ENCODE measurements around the gene IGFBP4.

Gene IGFBP4

GRCh38 chr17:40480501-40481003 is 37.3 kb downstream of the IGFBP4 start:
- Histone ChIP-seq H3K9me3 (ENCODE audit: severe bottlenecking) (no peaks in the 10 kb centered on the region), H3K27me3 (ENCODE audit: insufficient read depth, poor library complexity, severe bottlenecking) (no peaks in the 10 kb centered on the region), H3K4me3 (ENCODE audit: severe bottlenecking) (no peak overlapping the region), H3K36me3 (ENCODE audit: low read depth) (peaks cover 89% of the 10 kb centered on the region), H3K27ac (ENCODE audit: poor library complexity, severe bottlenecking) (peak overlapping the region; percentile 100), H3K4me1 (ENCODE audit: insufficient read depth, poor library complexity, severe bottlenecking) (peaks cover 20% of the 10 kb centered on the region)
- peak; percentile 0 for ATAC-seq (ENCODE audit: low read depth)
- no peak for DNase-seq (ENCODE audit: low spot score)
- no peak for TF ChIP-seq CTCF (IDR thresholded peaks at IDR 0.05; ENCODE audit: poor library complexity, severe bottlenecking)

DNA sequence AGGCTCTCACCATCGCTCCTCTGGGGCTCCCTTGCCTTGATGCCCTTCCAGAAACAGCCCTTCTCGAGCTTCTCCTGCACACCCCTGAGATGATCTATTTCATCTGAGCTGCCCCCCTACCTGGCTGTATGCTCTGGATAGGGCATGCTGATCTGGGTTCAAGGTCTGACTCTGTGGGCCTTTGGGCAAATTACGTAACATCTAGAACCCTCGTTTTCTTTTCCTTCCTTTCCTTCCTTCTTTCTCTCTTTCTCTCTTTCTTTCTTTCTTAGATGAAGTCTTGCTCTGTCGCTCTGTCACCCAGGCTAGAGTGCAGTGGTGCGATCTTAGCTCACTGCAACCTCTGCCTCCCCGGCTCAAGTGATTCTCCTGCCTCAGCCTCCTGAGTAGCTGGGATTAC is 37.9 kb downstream of the IGFBP4 start:
- no peak for TF ChIP-seq CTCF (IDR thresholded peaks at IDR 0.05; ENCODE audit: poor library complexity, severe bottlenecking)
- Histone ChIP-seq H3K9me3 (ENCODE audit: severe bottlenecking) (no peaks in the 10 kb centered on the region), H3K27ac (ENCODE audit: poor library complexity, severe bottlenecking) (peak overlapping the region; percentile 100), H3K36me3 (ENCODE audit: low read depth) (peaks cover 94% of the 10 kb centered on the region), H3K4me1 (ENCODE audit: insufficient read depth, poor library complexity, severe bottlenecking) (peaks cover 24% of the 10 kb centered on the region), H3K4me3 (ENCODE audit: severe bottlenecking) (no peak overlapping the region), H3K27me3 (ENCODE audit: insufficient read depth, poor library complexity, severe bottlenecking) (no peaks in the 10 kb centered on the region)
- ATAC-seq (ENCODE audit: low read depth) (no peak), DNase-seq (ENCODE audit: low spot score) (no peak)

DNA sequence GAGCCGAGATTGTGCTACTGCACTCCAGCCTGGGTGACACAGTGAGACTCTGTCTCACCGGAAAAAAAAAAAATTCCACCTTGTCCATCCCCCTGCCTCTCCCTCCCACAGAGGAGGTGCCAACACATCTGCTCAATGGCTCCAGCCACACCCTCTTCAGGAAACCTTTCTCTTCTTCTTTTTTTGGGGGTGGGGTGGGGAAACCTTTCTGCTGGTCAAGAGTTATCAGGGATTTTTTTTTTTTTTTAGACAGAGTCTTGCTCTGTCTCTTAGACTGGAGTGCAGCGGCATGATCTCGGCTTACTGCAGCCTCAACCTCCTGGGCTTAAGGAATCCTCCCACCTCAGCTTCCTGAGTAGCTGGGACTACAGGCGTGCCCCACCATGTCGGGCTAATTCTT is 39.5 kb downstream of the IGFBP4 start:
- H3K27ac ChIP-seq (ENCODE audit: poor library complexity, severe bottlenecking) = peak overlapping the region; percentile 100
- H3K36me3 ChIP-seq (ENCODE audit: low read depth) = peaks cover 100% of the 10 kb centered on the region
- peaks cover 40% of the 10 kb centered on the region for H3K4me1 ChIP-seq (ENCODE audit: insufficient read depth, poor library complexity, severe bottlenecking)
- no peaks in the 10 kb centered on the region for H3K9me3 ChIP-seq (ENCODE audit: severe bottlenecking)
- H3K27me3 ChIP-seq (ENCODE audit: insufficient read depth, poor library complexity, severe bottlenecking) = no peaks in the 10 kb centered on the region
- no peak for ATAC-seq (ENCODE audit: low read depth)
- H3K4me3 ChIP-seq (ENCODE audit: severe bottlenecking) = no peak overlapping the region
- no peak for TF ChIP-seq CTCF (IDR thresholded peaks at IDR 0.05; ENCODE audit: poor library complexity, severe bottlenecking)
- no peak for DNase-seq (ENCODE audit: low spot score)

DNA sequence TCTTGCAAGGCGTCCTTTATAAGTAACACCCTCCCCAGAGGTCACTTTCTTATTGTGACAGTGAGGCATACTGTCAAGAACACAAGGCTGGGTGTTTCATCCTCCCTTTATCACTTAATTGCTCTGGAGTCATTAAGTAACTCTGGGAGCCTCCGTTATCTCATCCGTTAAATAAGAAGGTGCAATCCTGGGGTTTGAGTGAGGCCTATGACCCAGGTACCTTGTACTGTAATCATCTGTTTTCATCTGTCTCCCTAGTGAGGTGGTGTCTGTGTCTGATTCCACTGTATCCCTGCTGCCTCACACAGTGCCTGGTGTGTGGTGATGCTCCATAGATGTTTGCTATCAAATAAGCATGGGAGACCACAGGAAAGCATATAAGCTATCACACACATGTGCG is 40.4 kb downstream of the IGFBP4 start:
- ATAC-seq (ENCODE audit: low read depth) (no peak), DNase-seq (ENCODE audit: low spot score) (no peak)
- H3K4me3 ChIP-seq (ENCODE audit: severe bottlenecking) = no peak overlapping the region
- H3K9me3 ChIP-seq (ENCODE audit: severe bottlenecking) = no peaks in the 10 kb centered on the region
- peaks cover 100% of the 10 kb centered on the region for H3K36me3 ChIP-seq (ENCODE audit: low read depth)
- no peaks in the 10 kb centered on the region for H3K27me3 ChIP-seq (ENCODE audit: insufficient read depth, poor library complexity, severe bottlenecking)
- TF ChIP-seq CTCF (IDR thresholded peaks at IDR 0.05; ENCODE audit: poor library complexity, severe bottlenecking) = no peak
- peak overlapping the region; percentile 100 for H3K27ac ChIP-seq (ENCODE audit: poor library complexity, severe bottlenecking)
- H3K4me1 ChIP-seq (ENCODE audit: insufficient read depth, poor library complexity, severe bottlenecking) = peaks cover 49% of the 10 kb centered on the region

GRCh38 chr17:40484285-40484972 is 41.2 kb downstream of the IGFBP4 start:
- Histone ChIP-seq H3K27me3 (ENCODE audit: insufficient read depth, poor library complexity, severe bottlenecking) (no peaks in the 10 kb centered on the region), H3K36me3 (ENCODE audit: low read depth) (peaks cover 100% of the 10 kb centered on the region), H3K27ac (ENCODE audit: poor library complexity, severe bottlenecking) (peak overlapping the region; percentile 100), H3K4me1 (ENCODE audit: insufficient read depth, poor library complexity, severe bottlenecking) (peaks cover 56% of the 10 kb centered on the region), H3K4me3 (ENCODE audit: severe bottlenecking) (no peak overlapping the region), H3K9me3 (ENCODE audit: severe bottlenecking) (no peaks in the 10 kb centered on the region)
- no peak for TF ChIP-seq CTCF (IDR thresholded peaks at IDR 0.05; ENCODE audit: poor library complexity, severe bottlenecking)
- no peak for DNase-seq (ENCODE audit: low spot score)
- ATAC-seq (ENCODE audit: low read depth) = no peak
